Measurements from ENCODE around the gene CYYR1. TPM values are rescaled to one million over a fixed set of nuclear protein-coding genes. Genes with fewer than 3 reads are reported as not detected.

CYYR1 gene
- total and polyA plus RNA-seq, 2 experiments from 2014 or later = 0.19 TPM; not detected in 1

GRCh38 chr21:26457817-26458216 is 115.3 kb downstream of the CYYR1 start:
- Histone ChIP-seq H3K9me3 (ENCODE audit: low read depth) (no peaks in the 10 kb centered on the region), H3K27me3 (replicated peaks; ENCODE audit: insufficient read depth) (no peaks in the 10 kb centered on the region), H3F3A (ENCODE audit: insufficient read depth) (no peaks in the 10 kb centered on the region), H3K79me2 (ENCODE audit: insufficient read depth) (no peaks in the 10 kb centered on the region), H3K4me2 (ENCODE audit: unreplicated experiment) (no peak overlapping the region), H3K4me1 (ENCODE audit: insufficient read depth) (peaks cover 7% of the 10 kb centered on the region), H2AFZ (no peak overlapping the region), H3K9ac (no peak overlapping the region), H3K36me3 (ENCODE audit: low read depth) (no peaks in the 10 kb centered on the region), H3K9me2 (ENCODE audit: insufficient read depth) (no peaks in the 10 kb centered on the region), H3K27ac (no peak overlapping the region), H4K20me1 (ENCODE audit: insufficient read depth) (no peaks in the 10 kb centered on the region), H3K4me3 (no peak overlapping the region)
- DNase-seq = peak; percentile 37
- in situ Hi-C loops (cut with MboI) = no loop called here
- 52 to 71% methylated on average over 3 of the region's 3 CpGs for WGBS, 2 experiments (ENCODE audit: low coverage in 1 of 2, low lambda C conversion rate in 2 of 2, missing lambda C conversion rate in 2 of 2)
- TF ChIP-seq EZH2 (IDR thresholded peaks at IDR 0.05; ENCODE audit: insufficient read depth, poor library complexity, severe bottlenecking) (no peak), EZH2phosphoT487 (IDR thresholded peaks at IDR 0.05; ENCODE audit: insufficient read depth, low read depth) (no peak)

- Histone ChIP-seq H3K79me2 (ENCODE audit: insufficient read depth) (no peaks in the 10 kb centered on the region), H2AFZ (no peak overlapping the region), H3K36me3 (ENCODE audit: low read depth) (no peaks in the 10 kb centered on the region), H3K27ac (no peak overlapping the region), H3K4me2 (ENCODE audit: unreplicated experiment) (no peak overlapping the region), H3K9ac (no peak overlapping the region), H3K9me3 (ENCODE audit: low read depth) (no peaks in the 10 kb centered on the region), H3F3A (ENCODE audit: insufficient read depth) (peaks cover 16% of the 10 kb centered on the region), H3K27me3 (replicated peaks; ENCODE audit: insufficient read depth) (no peaks in the 10 kb centered on the region), H3K9me2 (ENCODE audit: insufficient read depth) (no peaks in the 10 kb centered on the region), H3K4me3 (no peak overlapping the region), H4K20me1 (ENCODE audit: insufficient read depth) (no peaks in the 10 kb centered on the region), H3K4me1 (ENCODE audit: insufficient read depth) (peaks cover 22% of the 10 kb centered on the region)
- TF ChIP-seq EZH2 (IDR thresholded peaks at IDR 0.05; ENCODE audit: insufficient read depth, poor library complexity, severe bottlenecking) (no peak), EZH2phosphoT487 (IDR thresholded peaks at IDR 0.05; ENCODE audit: insufficient read depth, low read depth) (no peak)
- DNase-seq = no peak
- 71 to 89% methylated on average over 5 of the region's 5 CpGs for WGBS, 2 experiments (ENCODE audit: low coverage in 1 of 2, low lambda C conversion rate in 2 of 2, missing lambda C conversion rate in 2 of 2)
- in situ Hi-C loops (cut with MboI) = no loop called here
Observed at GRCh38 chr21:26453267-26453666, 119.8 kb downstream of the CYYR1 start.

DNA sequence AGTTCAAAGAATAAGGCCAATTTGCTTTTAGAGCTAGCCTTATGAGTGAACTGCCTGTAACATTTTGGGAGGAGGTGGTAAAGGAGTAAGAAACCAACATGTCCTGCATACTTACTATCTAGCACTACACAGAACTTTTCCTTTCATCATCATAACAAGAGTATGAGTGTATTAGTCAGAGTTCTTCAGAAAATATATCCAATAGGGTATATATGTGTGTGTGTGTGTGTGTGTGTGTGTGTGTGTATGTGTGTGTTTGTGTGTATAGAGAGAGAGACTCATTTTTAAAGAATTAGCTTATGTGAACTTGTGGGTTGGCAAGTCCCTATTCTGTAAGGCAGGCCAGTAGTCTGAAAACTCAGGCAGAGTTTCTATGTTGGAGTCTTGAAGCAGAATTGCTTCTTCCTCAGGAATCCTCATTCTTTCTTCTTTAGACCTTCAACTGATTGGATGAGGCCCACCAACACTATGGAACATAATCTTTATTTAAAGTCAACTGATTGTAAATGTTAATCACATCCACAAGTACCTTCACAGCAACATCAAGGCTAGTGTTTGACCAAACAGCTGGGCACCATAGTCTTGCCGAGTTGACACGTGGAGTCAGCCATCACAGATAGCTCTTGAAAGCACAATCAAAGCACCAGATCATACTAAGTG is 121.9 kb downstream of the CYYR1 start:
- TF ChIP-seq EZH2phosphoT487 (IDR thresholded peaks at IDR 0.05; ENCODE audit: insufficient read depth, low read depth) (no peak), EZH2 (IDR thresholded peaks at IDR 0.05; ENCODE audit: insufficient read depth, poor library complexity, severe bottlenecking) (no peak)
- 96 to 97% methylated on average over 2 of the region's 2 CpGs for WGBS, 2 experiments (ENCODE audit: low coverage in 1 of 2, low lambda C conversion rate in 2 of 2, missing lambda C conversion rate in 2 of 2)
- H3K9me3 ChIP-seq (ENCODE audit: low read depth) = no peaks in the 10 kb centered on the region
- no peak overlapping the region for H3K4me3 ChIP-seq
- H3K9ac ChIP-seq = no peak overlapping the region
- H3K27ac ChIP-seq = no peak overlapping the region
- no peaks in the 10 kb centered on the region for H3K27me3 ChIP-seq (replicated peaks; ENCODE audit: insufficient read depth)
- H4K20me1 ChIP-seq (ENCODE audit: insufficient read depth) = no peaks in the 10 kb centered on the region
- no peak overlapping the region for H2AFZ ChIP-seq
- H3K79me2 ChIP-seq (ENCODE audit: insufficient read depth) = no peaks in the 10 kb centered on the region
- H3F3A ChIP-seq (ENCODE audit: insufficient read depth) = peaks cover 25% of the 10 kb centered on the region
- peaks cover 37% of the 10 kb centered on the region for H3K4me1 ChIP-seq (ENCODE audit: insufficient read depth)
- in situ Hi-C loops (cut with MboI) = no loop called here
- peak; percentile 41 for DNase-seq
- no peaks in the 10 kb centered on the region for H3K36me3 ChIP-seq (ENCODE audit: low read depth)
- no peak overlapping the region for H3K4me2 ChIP-seq (ENCODE audit: unreplicated experiment)
- no peaks in the 10 kb centered on the region for H3K9me2 ChIP-seq (ENCODE audit: insufficient read depth)

- Histone ChIP-seq H3K9ac (peak overlapping the region; percentile 65), H4K20me1 (ENCODE audit: insufficient read depth) (no peaks in the 10 kb centered on the region), H3K4me1 (ENCODE audit: insufficient read depth) (peaks cover 57% of the 10 kb centered on the region), H3K4me3 (peak overlapping the region; percentile 60), H3K9me2 (ENCODE audit: insufficient read depth) (no peaks in the 10 kb centered on the region), H3K9me3 (ENCODE audit: low read depth) (no peaks in the 10 kb centered on the region), H3K36me3 (ENCODE audit: low read depth) (no peaks in the 10 kb centered on the region), H3K27ac (peak overlapping the region; percentile 76), H3K4me2 (ENCODE audit: unreplicated experiment) (peak overlapping the region; percentile 61), H3K79me2 (ENCODE audit: insufficient read depth) (no peaks in the 10 kb centered on the region), H3F3A (ENCODE audit: insufficient read depth) (peaks cover 45% of the 10 kb centered on the region), H3K27me3 (replicated peaks; ENCODE audit: insufficient read depth) (no peaks in the 10 kb centered on the region), H2AFZ (peak overlapping the region; percentile 73)
- in situ Hi-C loops (cut with MboI) = no loop called here
- TF ChIP-seq EZH2 (IDR thresholded peaks at IDR 0.05; ENCODE audit: insufficient read depth, poor library complexity, severe bottlenecking) (no peak), EZH2phosphoT487 (IDR thresholded peaks at IDR 0.05; ENCODE audit: insufficient read depth, low read depth) (0 out of 2 replicates have a peak, but pooled peaks have one; percentile 63)
- DNase-seq = peak; percentile 88
- WGBS, 2 experiments (ENCODE audit: low coverage in 1 of 2, low lambda C conversion rate in 2 of 2, missing lambda C conversion rate in 2 of 2) = 1 to 3% methylated on average over 5 of the region's 5 CpGs
Observed at GRCh38 chr21:26449161-26449560, 123.9 kb downstream of the CYYR1 start.
